Measurements from ENCODE around the gene PITPNM3. TPM values are rescaled to one million over a fixed set of nuclear protein-coding genes. Genes with fewer than 3 reads are reported as not detected.

PITPNM3 gene
- total RNA-seq, 1 donor = 1.8 TPM

GRCh38 chr17:6429266-6429665, 127.1 kb downstream of the PITPNM3 start:
- no peak overlapping the region for H3K27ac ChIP-seq (ENCODE audit: low read depth, low read length)
- peaks cover 5% of the 10 kb centered on the region for H3K4me1 ChIP-seq (ENCODE audit: insufficient read depth, low read length)
- H3K4me2 ChIP-seq (ENCODE audit: insufficient read depth, low read length) = no peak overlapping the region
- peaks cover 3% of the 10 kb centered on the region for H3K27me3 ChIP-seq (ENCODE audit: insufficient read depth, low read length)
- no peak for DNase-seq (ENCODE audit: insufficient read length, low spot score, missing footprints)
- no peaks in the 10 kb centered on the region for H3K9me3 ChIP-seq (ENCODE audit: low read depth, low read length)
- H4K20me1 ChIP-seq (ENCODE audit: insufficient read depth, low read length) = no peaks in the 10 kb centered on the region
- H2AFZ ChIP-seq (ENCODE audit: low read length) = no peak overlapping the region
- no peak overlapping the region for H3K4me3 ChIP-seq (ENCODE audit: insufficient read depth, low read length)
- TF ChIP-seq CTCF (IDR thresholded peaks at IDR 0.05; ENCODE audit: extremely low read depth, low read depth, low read length) = no peak
- H3K79me2 ChIP-seq (ENCODE audit: insufficient read depth, low read length) = no peaks in the 10 kb centered on the region
- H3K36me3 ChIP-seq (ENCODE audit: insufficient read depth, low read length) = no peaks in the 10 kb centered on the region

- Histone ChIP-seq H3K79me2 (ENCODE audit: insufficient read depth, low read length) (no peaks in the 10 kb centered on the region), H3K4me1 (ENCODE audit: insufficient read depth, low read length) (peaks cover 5% of the 10 kb centered on the region), H3K4me2 (ENCODE audit: insufficient read depth, low read length) (peak overlapping the region; percentile 87), H3K4me3 (ENCODE audit: insufficient read depth, low read length) (no peak overlapping the region), H3K27ac (ENCODE audit: low read depth, low read length) (no peak overlapping the region), H3K9me3 (ENCODE audit: low read depth, low read length) (no peaks in the 10 kb centered on the region), H2AFZ (ENCODE audit: low read length) (no peak overlapping the region), H3K27me3 (ENCODE audit: insufficient read depth, low read length) (peaks cover 3% of the 10 kb centered on the region), H4K20me1 (ENCODE audit: insufficient read depth, low read length) (no peaks in the 10 kb centered on the region), H3K36me3 (ENCODE audit: insufficient read depth, low read length) (no peaks in the 10 kb centered on the region)
- peak; percentile 37 for DNase-seq (ENCODE audit: insufficient read length, low spot score, missing footprints)
- no peak for TF ChIP-seq CTCF (IDR thresholded peaks at IDR 0.05; ENCODE audit: extremely low read depth, low read depth, low read length)
These were observed 128.0 kb downstream of the PITPNM3 start for GRCh38 chr17:6428207-6428965.

GRCh38 chr17:6427279-6427781, 129.0 kb downstream of the PITPNM3 start:
- H3K9me3 ChIP-seq (ENCODE audit: low read depth, low read length) = no peaks in the 10 kb centered on the region
- H3K4me2 ChIP-seq (ENCODE audit: insufficient read depth, low read length) = peak overlapping the region; percentile 87
- H2AFZ ChIP-seq (ENCODE audit: low read length) = peak overlapping the region; percentile 90
- DNase-seq (ENCODE audit: insufficient read length, low spot score, missing footprints) = peak; percentile 82
- no peaks in the 10 kb centered on the region for H4K20me1 ChIP-seq (ENCODE audit: insufficient read depth, low read length)
- peak overlapping the region; percentile 66 for H3K4me3 ChIP-seq (ENCODE audit: insufficient read depth, low read length)
- peak; percentile 14 for TF ChIP-seq CTCF (IDR thresholded peaks at IDR 0.05; ENCODE audit: extremely low read depth, low read depth, low read length)
- H3K36me3 ChIP-seq (ENCODE audit: insufficient read depth, low read length) = no peaks in the 10 kb centered on the region
- no peak overlapping the region for H3K27ac ChIP-seq (ENCODE audit: low read depth, low read length)
- peaks cover 5% of the 10 kb centered on the region for H3K4me1 ChIP-seq (ENCODE audit: insufficient read depth, low read length)
- no peaks in the 10 kb centered on the region for H3K27me3 ChIP-seq (ENCODE audit: insufficient read depth, low read length)
- H3K79me2 ChIP-seq (ENCODE audit: insufficient read depth, low read length) = no peaks in the 10 kb centered on the region

GRCh38 chr17:6426356-6427101, 129.8 kb downstream of the PITPNM3 start:
- no peak for TF ChIP-seq CTCF (IDR thresholded peaks at IDR 0.05; ENCODE audit: extremely low read depth, low read depth, low read length)
- H4K20me1 ChIP-seq (ENCODE audit: insufficient read depth, low read length) = no peaks in the 10 kb centered on the region
- DNase-seq (ENCODE audit: insufficient read length, low spot score, missing footprints) = peak; percentile 50

More at GRCh38 chr17:6426356-6427101, 129.8 kb downstream of the PITPNM3 start:
- Histone ChIP-seq H2AFZ (ENCODE audit: low read length) (no peak overlapping the region), H3K27ac (ENCODE audit: low read depth, low read length) (no peak overlapping the region), H3K27me3 (ENCODE audit: insufficient read depth, low read length) (no peaks in the 10 kb centered on the region), H3K9me3 (ENCODE audit: low read depth, low read length) (no peaks in the 10 kb centered on the region), H3K79me2 (ENCODE audit: insufficient read depth, low read length) (no peaks in the 10 kb centered on the region), H3K4me3 (ENCODE audit: insufficient read depth, low read length) (no peak overlapping the region), H3K36me3 (ENCODE audit: insufficient read depth, low read length) (no peaks in the 10 kb centered on the region), H3K4me1 (ENCODE audit: insufficient read depth, low read length) (peaks cover 5% of the 10 kb centered on the region), H3K4me2 (ENCODE audit: insufficient read depth, low read length) (no peak overlapping the region)
